ENCODE data around the gene ARRDC3. TPM values are rescaled to one million over a fixed set of nuclear protein-coding genes. Genes with fewer than 3 reads are reported as not detected.

Gene ARRDC3
- total RNA-seq, 2 donors from 2014 or later = 8.6 to 29.3 TPM

- WGBS, 2 donors = 84% methylated on average over 2 of the region's 2 CpGs
- no peak for TF ChIP-seq POLR2A (IDR thresholded peaks at IDR 0.05)
- no peak for TF ChIP-seq CTCF (IDR thresholded peaks at IDR 0.05)
- Histone ChIP-seq H3K27me3 (no peaks in the 10 kb centered on the region), H3K36me3 (replicated peaks in 1 of 2; ENCODE audit: insufficient read depth in 1 of 2, low read depth in 2 of 2) (no peaks in the 10 kb centered on the region), H3K4me3 (no peak overlapping the region), H3K27ac (no peak overlapping the region), H3K9me3 (no peaks in the 10 kb centered on the region), H3K4me1 (no peaks in the 10 kb centered on the region)
- no peak for DNase-seq
- intact Hi-C loops (cut with DNase I) = no loop called here
- ATAC-seq = no peak
Observed at GRCh38 chr5:91416491-91416890, 33.4 kb upstream of the ARRDC3 start.

GRCh38 chr5:91409304-91409703, 26.2 kb upstream of the ARRDC3 start:
- intact Hi-C loops (cut with DNase I) = loop anchor here (10.0 kb wide), 1 partner anchor 555 kb away; no protein-coding TSS in a partner anchor
- Histone ChIP-seq H3K9me3 (no peaks in the 10 kb centered on the region), H3K27ac (no peak overlapping the region), H3K4me1 (no peaks in the 10 kb centered on the region), H3K4me3 (no peak overlapping the region), H3K36me3 (replicated peaks in 1 of 2; ENCODE audit: insufficient read depth in 1 of 2, low read depth in 2 of 2) (no peaks in the 10 kb centered on the region), H3K27me3 (no peaks in the 10 kb centered on the region)
- 100% methylated on average over 1 of the region's 1 CpG for WGBS, 2 donors
- TF ChIP-seq CTCF (IDR thresholded peaks at IDR 0.05) (no peak), POLR2A (IDR thresholded peaks at IDR 0.05) (no peak)
- ATAC-seq = no peak
- DNase-seq = no peak

- H3K4me1 ChIP-seq = no peaks in the 10 kb centered on the region
- intact Hi-C loops (cut with DNase I) = loop anchor here (10.0 kb wide), 1 partner anchor 554 kb away; no protein-coding TSS in a partner anchor
- H3K27ac ChIP-seq = no peak overlapping the region
- DNase-seq (no peak), ATAC-seq (no peak)
- no peaks in the 10 kb centered on the region for H3K9me3 ChIP-seq
- no peaks in the 10 kb centered on the region for H3K27me3 ChIP-seq
- H3K4me3 ChIP-seq = no peak overlapping the region
- no peak for TF ChIP-seq POLR2A (IDR thresholded peaks at IDR 0.05)
- no peak for TF ChIP-seq CTCF (IDR thresholded peaks at IDR 0.05)
- no peaks in the 10 kb centered on the region for H3K36me3 ChIP-seq (replicated peaks in 1 of 2; ENCODE audit: insufficient read depth in 1 of 2, low read depth in 2 of 2)
Observed at GRCh38 chr5:91408710-91409109, 25.6 kb upstream of the ARRDC3 start.

- intact Hi-C loops (cut with DNase I) = loop anchor here (10.0 kb wide), 1 partner anchor 552 kb away; no protein-coding TSS in a partner anchor
- H3K27me3 ChIP-seq = no peaks in the 10 kb centered on the region
- no peak for TF ChIP-seq POLR2A (IDR thresholded peaks at IDR 0.05)
- no peak for TF ChIP-seq CTCF (IDR thresholded peaks at IDR 0.05)
Observed at GRCh38 chr5:91407204-91407603, 24.1 kb upstream of the ARRDC3 start.

GRCh38 chr5:91403438-91403837, 20.3 kb upstream of the ARRDC3 start:
- H3K36me3 ChIP-seq (replicated peaks in 1 of 2; ENCODE audit: insufficient read depth in 1 of 2, low read depth in 2 of 2) = no peaks in the 10 kb centered on the region
- DNase-seq (no peak), ATAC-seq (no peak)
- no peaks in the 10 kb centered on the region for H3K4me1 ChIP-seq
- no peaks in the 10 kb centered on the region for H3K27me3 ChIP-seq
- H3K27ac ChIP-seq = no peak overlapping the region
- intact Hi-C loops (cut with DNase I) = loop anchor here (10.0 kb wide), 1 partner anchor 549 kb away; no protein-coding TSS in a partner anchor
- H3K4me3 ChIP-seq = no peak overlapping the region
- TF ChIP-seq CTCF (IDR thresholded peaks at IDR 0.05) (no peak), POLR2A (IDR thresholded peaks at IDR 0.05) (no peak)
- H3K9me3 ChIP-seq = no peaks in the 10 kb centered on the region

More at GRCh38 chr5:91407204-91407603, 24.1 kb upstream of the ARRDC3 start:
- ATAC-seq = no peak
- Histone ChIP-seq H3K4me1 (no peaks in the 10 kb centered on the region), H3K36me3 (replicated peaks in 1 of 2; ENCODE audit: insufficient read depth in 1 of 2, low read depth in 2 of 2) (no peaks in the 10 kb centered on the region), H3K4me3 (no peak overlapping the region), H3K9me3 (no peaks in the 10 kb centered on the region), H3K27ac (no peak overlapping the region)
- WGBS, 2 donors = 79 to 84% methylated on average over 1 of the region's 1 CpG
- DNase-seq = no peak
